Progenitor cell of endocrine pancreas (in vitro differentiated cells): ENCODE results near the gene ARMC7. TPM values are rescaled to one million over a fixed set of nuclear protein-coding genes. Genes with fewer than 3 reads are reported as not detected.
"Not testable (repeated sequence)": the region's sequence is repeated elsewhere in the genome, so short reads cannot be mapped to it uniquely, and the experiment has no call there.

Experiments
- DNase-seq: peaks from one replicate; pipeline ENCODE4 v3.0.0; 2021; ENCODE audit warnings: low spot score; ENCODE audit not compliant: unreplicated experiment
- H3K27ac Mint-ChIP-seq: 2 replicates; pipeline ENCODE4 v1.8.0; 2021; ENCODE audit warnings: mild to moderate bottlenecking, moderate library complexity, mixed read lengths
- H3K27me3 Mint-ChIP-seq: 2 replicates; pipeline ENCODE4 v1.8.0; 2021; ENCODE audit warnings: mixed read lengths
- H3K36me3 Mint-ChIP-seq: 2 replicates; pipeline ENCODE4 v1.8.0; 2022; ENCODE audit warnings: mixed read lengths; ENCODE audit not compliant: insufficient read depth
- H3K4me1 Mint-ChIP-seq: 2 replicates; pipeline ENCODE4 v1.8.0; 2021; ENCODE audit warnings: low read depth, mixed read lengths
- H3K4me3 Mint-ChIP-seq: 2 replicates; pipeline ENCODE4 v1.8.0; 2021; ENCODE audit warnings: low read depth, mild to moderate bottlenecking, moderate library complexity, mixed read lengths
- H3K9me3 Mint-ChIP-seq: 2 replicates; pipeline ENCODE4 v1.8.0; 2021; ENCODE audit warnings: low read depth, mixed read lengths
- total RNA-seq: library from RNA; stranded (reverse); gene quantifications from 2 replicates; pipeline ENCODE4 v1.2.1, GENCODE V29; 2021
- TF ChIP-seq, protein P1 (sequence below): fragments of 200-600 bp; sonication (generic); IDR thresholded peaks from one replicate; pipeline ENCODE4 v1.5.0; 2021; ENCODE audit warnings: antibody characterized with exemption, mild to moderate bottlenecking; ENCODE audit not compliant: unreplicated experiment

The ARMC7 gene
- total RNA-seq, 1 donor from 2014 or later, result 16.7 TPM

DNA sequence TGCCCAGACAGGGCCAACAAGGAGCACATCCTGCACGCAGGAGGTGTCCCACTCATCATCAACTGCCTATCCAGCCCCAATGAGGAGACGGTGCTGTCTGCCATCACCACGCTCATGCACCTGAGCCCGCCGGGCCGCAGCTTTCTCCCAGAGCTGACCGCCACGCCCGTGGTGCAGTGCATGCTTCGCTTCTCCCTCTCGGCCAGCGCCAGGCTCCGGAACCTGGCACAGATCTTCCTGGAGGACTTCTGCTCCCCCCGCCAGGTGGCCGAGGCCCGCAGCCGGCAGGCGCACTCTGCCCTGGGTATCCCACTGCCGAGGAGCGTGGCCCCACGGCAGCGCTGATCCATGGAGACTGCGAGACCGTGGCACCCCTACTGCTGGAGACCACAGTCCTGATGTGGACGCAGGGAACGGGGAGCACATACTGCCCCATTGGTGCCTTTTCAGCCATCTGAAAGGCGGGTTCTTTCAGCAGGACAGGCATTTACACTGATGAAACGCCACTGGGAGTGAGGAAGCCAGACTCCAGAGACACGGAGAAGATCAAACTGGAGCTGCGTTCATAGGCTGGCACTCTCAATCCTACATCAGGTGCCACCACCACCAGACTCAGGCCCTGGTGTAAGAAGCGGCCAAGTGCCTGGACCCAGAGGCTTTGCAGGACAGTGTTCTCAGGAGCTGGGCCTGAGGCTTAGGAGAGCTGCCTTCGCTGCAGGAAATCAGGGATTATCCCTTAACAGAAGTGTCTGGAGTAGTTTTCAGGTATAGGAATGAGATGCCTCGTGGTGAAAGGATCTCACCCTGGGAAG is 19.1 kb downstream of the ARMC7 start:
- TF ChIP-seq, protein P1, sequence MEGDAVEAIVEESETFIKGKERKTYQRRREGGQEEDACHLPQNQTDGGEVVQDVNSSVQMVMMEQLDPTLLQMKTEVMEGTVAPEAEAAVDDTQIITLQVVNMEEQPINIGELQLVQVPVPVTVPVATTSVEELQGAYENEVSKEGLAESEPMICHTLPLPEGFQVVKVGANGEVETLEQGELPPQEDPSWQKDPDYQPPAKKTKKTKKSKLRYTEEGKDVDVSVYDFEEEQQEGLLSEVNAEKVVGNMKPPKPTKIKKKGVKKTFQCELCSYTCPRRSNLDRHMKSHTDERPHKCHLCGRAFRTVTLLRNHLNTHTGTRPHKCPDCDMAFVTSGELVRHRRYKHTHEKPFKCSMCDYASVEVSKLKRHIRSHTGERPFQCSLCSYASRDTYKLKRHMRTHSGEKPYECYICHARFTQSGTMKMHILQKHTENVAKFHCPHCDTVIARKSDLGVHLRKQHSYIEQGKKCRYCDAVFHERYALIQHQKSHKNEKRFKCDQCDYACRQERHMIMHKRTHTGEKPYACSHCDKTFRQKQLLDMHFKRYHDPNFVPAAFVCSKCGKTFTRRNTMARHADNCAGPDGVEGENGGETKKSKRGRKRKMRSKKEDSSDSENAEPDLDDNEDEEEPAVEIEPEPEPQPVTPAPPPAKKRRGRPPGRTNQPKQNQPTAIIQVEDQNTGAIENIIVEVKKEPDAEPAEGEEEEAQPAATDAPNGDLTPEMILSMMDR, result no peak
- Mint-ChIP-seq H3K27me3 (no peaks in the 10 kb centered on the region), H3K36me3 (peaks cover 3% of the 10 kb centered on the region), H3K9me3 (no peaks in the 10 kb centered on the region), H3K4me1 (peaks cover 4% of the 10 kb centered on the region), H3K4me3 (peak overlapping the region; percentile 48), H3K27ac (no peak overlapping the region)
- DNase-seq, result no peak

DNA sequence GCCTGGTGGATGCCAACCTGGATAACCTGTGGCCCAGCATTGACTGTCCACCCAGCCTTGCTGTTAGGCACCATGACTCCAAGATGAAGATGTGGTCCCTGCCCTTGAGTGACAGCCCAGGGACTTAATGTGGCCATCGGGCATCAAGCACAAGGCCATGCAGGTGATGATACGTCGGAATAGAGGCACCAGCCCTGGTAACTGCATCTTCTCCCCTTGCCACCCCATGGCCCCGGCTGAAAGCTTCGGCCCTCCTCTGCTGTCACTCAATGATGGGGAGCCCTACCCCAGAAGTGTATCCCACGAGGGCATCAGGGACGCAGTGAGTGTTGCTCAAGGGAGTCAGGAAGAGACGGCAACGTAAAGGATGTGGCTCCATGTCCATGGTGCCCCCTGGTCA is 19.8 kb downstream of the ARMC7 start:
- H3K4me1 Mint-ChIP-seq, result peaks cover 4% of the 10 kb centered on the region
- H3K27ac Mint-ChIP-seq, result no peak overlapping the region
- peak overlapping the region; percentile 48 for H3K4me3 Mint-ChIP-seq
- H3K27me3 Mint-ChIP-seq, result no peaks in the 10 kb centered on the region
- DNase-seq, result no peak
- peaks cover 4% of the 10 kb centered on the region for H3K36me3 Mint-ChIP-seq
- TF ChIP-seq, protein P1, result no peak
- no peaks in the 10 kb centered on the region for H3K9me3 Mint-ChIP-seq

- DNase-seq, result no peak
Measured at GRCh38 chr17:75130059-75130631, 20.4 kb downstream of the ARMC7 start.

GRCh38 chr17:75130632-75131277 is 21.0 kb downstream of the ARMC7 start:
- no peaks in the 10 kb centered on the region for H3K9me3 Mint-ChIP-seq
- no peaks in the 10 kb centered on the region for H3K27me3 Mint-ChIP-seq
- TF ChIP-seq, protein P1, result peak; percentile 65
- H3K4me1 Mint-ChIP-seq, result peaks cover 4% of the 10 kb centered on the region
- peak overlapping the region; percentile 84 for H3K27ac Mint-ChIP-seq
- H3K36me3 Mint-ChIP-seq, result peaks cover 8% of the 10 kb centered on the region
- peak overlapping the region; percentile 86 for H3K4me3 Mint-ChIP-seq
- DNase-seq, result peak; percentile 42

More at GRCh38 chr17:75130059-75130631, 20.4 kb downstream of the ARMC7 start:
- Mint-ChIP-seq H3K9me3 (no peaks in the 10 kb centered on the region), H3K27ac (peak overlapping the region; percentile 84), H3K36me3 (peaks cover 7% of the 10 kb centered on the region), H3K27me3 (no peaks in the 10 kb centered on the region), H3K4me1 (peaks cover 4% of the 10 kb centered on the region), H3K4me3 (peak overlapping the region; percentile 86)
- TF ChIP-seq, protein P1, result no peak

DNA sequence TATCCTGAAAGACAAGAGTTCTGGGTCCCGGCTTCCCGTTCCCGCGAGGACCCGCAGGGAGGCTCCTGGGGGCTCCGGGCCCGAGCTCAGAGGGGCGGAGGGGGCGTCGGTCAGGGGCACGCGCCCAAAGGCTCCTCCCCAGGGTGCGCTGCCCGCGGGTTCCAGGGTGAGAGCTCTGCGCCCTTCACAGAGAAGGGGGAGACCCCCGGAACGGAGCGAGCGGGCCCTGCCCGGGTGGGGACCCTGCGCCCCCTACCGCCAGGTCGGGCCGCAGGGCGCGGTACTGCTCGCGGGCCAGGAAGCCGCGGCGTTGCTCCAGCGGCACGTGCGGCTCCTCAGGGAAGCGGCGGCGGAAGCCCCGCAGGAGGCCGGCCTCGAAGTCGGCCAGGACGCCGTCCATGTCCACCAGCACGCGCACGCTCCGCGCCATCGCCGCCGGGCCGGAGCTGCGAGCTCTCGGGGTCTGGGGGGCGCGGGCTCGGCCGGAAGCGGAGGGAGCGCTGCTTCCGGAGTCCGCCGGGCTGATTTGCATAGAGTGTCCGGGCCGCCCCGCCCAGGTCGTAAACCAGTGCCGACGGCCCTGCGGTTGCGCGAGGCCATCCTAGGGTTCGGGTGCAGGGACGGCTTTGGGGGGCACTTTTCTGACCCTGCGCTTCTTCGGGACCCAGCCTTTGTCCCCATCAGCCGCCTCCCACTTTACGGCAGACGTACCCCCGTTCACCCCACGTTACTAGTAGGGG is 21.7 kb downstream of the ARMC7 start, which contains the start of gene NT5C:
TSS of gene NT5C (minus strand) at position 465 of the 740 bp plus-strand sequence. CDS start at position 430, 35 bp downstream.
- Mint-ChIP-seq H3K4me1 (peaks cover 4% of the 10 kb centered on the region), H3K36me3 (peaks cover 10% of the 10 kb centered on the region)
- peak; percentile 64 for DNase-seq

DNA sequence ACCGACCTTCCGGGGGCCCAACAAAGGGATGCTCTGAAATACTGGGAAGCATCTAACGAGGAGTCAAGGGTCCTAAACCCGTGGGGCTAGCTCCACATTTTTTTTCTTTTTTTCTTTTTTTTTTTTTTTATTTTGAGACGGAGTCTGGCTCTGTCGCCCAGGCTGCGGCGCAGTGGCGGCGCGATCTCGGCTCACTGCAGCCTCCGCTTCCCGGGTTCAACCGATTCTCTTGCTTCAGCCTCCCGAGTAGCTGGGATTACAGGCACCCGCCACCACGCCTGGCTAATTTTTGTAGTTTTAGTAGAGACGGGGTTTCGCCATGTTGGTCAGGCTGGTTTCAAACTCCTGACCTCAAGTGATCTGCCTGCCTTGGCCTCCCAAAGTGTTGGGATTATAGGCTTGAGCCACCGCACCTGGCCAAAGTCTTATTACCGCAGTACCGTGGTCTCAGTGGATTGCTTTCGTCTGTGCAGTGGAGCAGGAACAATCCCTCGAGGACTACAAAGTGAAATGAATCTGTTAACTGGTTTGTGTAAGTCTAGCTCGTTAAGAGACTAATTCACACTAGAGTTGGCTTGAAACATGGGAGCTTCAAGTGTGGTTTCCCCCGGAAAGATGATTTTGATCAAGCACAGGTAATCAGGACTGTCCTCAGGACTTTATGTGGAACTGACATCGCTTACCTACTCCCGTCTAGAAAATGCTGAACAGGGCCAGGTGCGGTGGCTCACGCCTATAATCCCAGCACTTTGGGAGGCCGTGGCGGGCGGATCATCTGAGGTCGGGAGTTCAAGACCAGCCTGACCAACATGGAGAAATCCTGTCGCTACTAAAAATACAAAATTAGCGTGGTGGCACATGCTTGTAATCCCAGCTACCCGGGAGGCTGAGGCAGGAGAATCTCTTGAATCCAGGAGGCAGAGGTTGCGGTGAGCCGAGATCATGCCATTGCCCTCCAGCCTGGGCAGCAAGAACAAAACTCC is 22.5 kb downstream of the ARMC7 start:
- H3K4me1 Mint-ChIP-seq, H3K27me3 Mint-ChIP-seq, H3K9me3 Mint-ChIP-seq, H3K36me3 Mint-ChIP-seq, DNase-seq: not testable (repeated sequence)
- H3K4me3 Mint-ChIP-seq, result peak overlapping the region; percentile 81
- H3K27ac Mint-ChIP-seq, result peak overlapping the region; percentile 96

More for the DNA sequence above, 21.7 kb downstream of the ARMC7 start, which contains the start of gene NT5C:
- H3K27ac Mint-ChIP-seq, result peak within 1 kb of the TSS; percentile 96
- TF ChIP-seq, protein P1, result peak; percentile 80
- H3K9me3 Mint-ChIP-seq, result no peaks in the 10 kb centered on the region
- no peaks in the 10 kb centered on the region for H3K27me3 Mint-ChIP-seq
- H3K4me3 Mint-ChIP-seq, result peak within 1 kb of the TSS; percentile 86
